ENCODE results near the gene SEC61B.
A peak's percentile ranks its signal among the peaks of the same experiment; 100 is the strongest.
"Not testable (repeated sequence)": the region's sequence is repeated elsewhere in the genome, so short reads cannot be mapped to it uniquely, and the experiment has no call there.

SEC61B gene

GRCh38 chr9:99192786-99193465 is 29.2 kb upstream of the SEC61B start:
- DNase-seq, result no peak

- no peak for DNase-seq
Measured at GRCh38 chr9:99193466-99193821, 28.6 kb upstream of the SEC61B start.

GRCh38 chr9:99196484-99196883 is 25.6 kb upstream of the SEC61B start:
- DNase-seq, result not testable (repeated sequence)

- DNase-seq, result no peak
Measured at GRCh38 chr9:99197124-99197630, 24.9 kb upstream of the SEC61B start.

GRCh38 chr9:99197987-99198386 is 24.1 kb upstream of the SEC61B start:
- no peak for DNase-seq

GRCh38 chr9:99199938-99200539 is 22.0 kb upstream of the SEC61B start:
- no peak for DNase-seq

GRCh38 chr9:99201603-99202002 is 20.5 kb upstream of the SEC61B start:
- DNase-seq, result no peak

GRCh38 chr9:99210572-99210971 is 11.5 kb upstream of the SEC61B start:
- DNase-seq, result no peak

GRCh38 chr9:99211746-99212145 is 10.3 kb upstream of the SEC61B start:
- no peak for DNase-seq

GRCh38 chr9:99213197-99213596 is 8.9 kb upstream of the SEC61B start:
- no peak for DNase-seq

- no peak for DNase-seq
Measured at GRCh38 chr9:99216073-99216472, 6.0 kb upstream of the SEC61B start.

- DNase-seq, result no peak
Measured at GRCh38 chr9:99220011-99220410, 2.1 kb upstream of the SEC61B start.

GRCh38 chr9:99221266-99221620 is 839 bp upstream of the SEC61B start:
- DNase-seq, result no peak

GRCh38 chr9:99222416-99223270 is 561 bp downstream of the SEC61B start:
- no peak for DNase-seq

GRCh38 chr9:99224445-99224844 is 2.4 kb downstream of the SEC61B start:
- no peak for DNase-seq

- no peak for DNase-seq
Measured at GRCh38 chr9:99226054-99226453, 4.0 kb downstream of the SEC61B start.

GRCh38 chr9:99230206-99230605 is 8.1 kb downstream of the SEC61B start:
- no peak for DNase-seq

- DNase-seq, result peak; percentile 28
Measured at GRCh38 chr9:99231711-99232110, 9.6 kb downstream of the SEC61B start.

- DNase-seq, result no peak
Measured at GRCh38 chr9:99234618-99235017, 12.5 kb downstream of the SEC61B start.

- no peak for DNase-seq
Measured at GRCh38 chr9:99235069-99235468, 13.0 kb downstream of the SEC61B start.

GRCh38 chr9:99235926-99236634 is 14.0 kb downstream of the SEC61B start:
- DNase-seq, result no peak

GRCh38 chr9:99237356-99237755 is 15.3 kb downstream of the SEC61B start:
- no peak for DNase-seq

GRCh38 chr9:99237849-99238248 is 15.8 kb downstream of the SEC61B start:
- not testable (repeated sequence) for DNase-seq

All from CD4-positive, alpha-beta T cell treated with Interleukin-4 for 4 hours (primary cell).